HUES48 (cell line): ENCODE measurements around the gene RAMP1.

Experiments used
- H3K27ac ChIP-seq: one replicate; pipeline ENCODE4 v1.7.0; 2013; ENCODE audit warnings: low read depth, low read length, inconsistent platforms
- H3K27me3 ChIP-seq: 2 replicates; pipeline ENCODE4 v1.6.1; 2013; ENCODE audit warnings: mild to moderate bottlenecking, low read length; ENCODE audit not compliant: control insufficient read depth, insufficient read depth
- H3K36me3 ChIP-seq: 2 replicates; pipeline ENCODE4 v1.6.1; 2013; ENCODE audit warnings: low read length; ENCODE audit not compliant: control insufficient read depth, insufficient read depth
- H3K4me1 ChIP-seq: 2 replicates; pipeline ENCODE4 v1.6.1; 2013; ENCODE audit warnings: mild to moderate bottlenecking, low read length; ENCODE audit not compliant: control insufficient read depth, insufficient read depth
- H3K4me3 ChIP-seq: 2 replicates; pipeline ENCODE4 v1.5.1; 2013; ENCODE audit warnings: mild to moderate bottlenecking, low read depth, low read length
- H3K9ac ChIP-seq: 2 replicates; pipeline ENCODE4 v1.6.1; 2013; ENCODE audit warnings: mild to moderate bottlenecking, low read depth, low read length, moderate library complexity
- H3K9me3 ChIP-seq: 2 replicates; pipeline ENCODE4 v1.6.1; 2013; ENCODE audit warnings: low read length; ENCODE audit not compliant: control insufficient read depth, insufficient read depth

The RAMP1 gene

GRCh38 chr2:237870754-237871651, 11.6 kb downstream of the RAMP1 start:
- Histone ChIP-seq H3K27me3 (no peaks in the 10 kb centered on the region), H3K9ac (no peak overlapping the region), H3K9me3 (no peaks in the 10 kb centered on the region), H3K36me3 (no peaks in the 10 kb centered on the region), H3K4me3 (no peak overlapping the region), H3K4me1 (no peaks in the 10 kb centered on the region), H3K27ac (no peak overlapping the region)

- H3K36me3 ChIP-seq, result no peaks in the 10 kb centered on the region
- H3K4me3 ChIP-seq, result no peak overlapping the region
- no peaks in the 10 kb centered on the region for H3K4me1 ChIP-seq
- H3K9ac ChIP-seq, result no peak overlapping the region
- H3K27ac ChIP-seq, result no peak overlapping the region
- no peaks in the 10 kb centered on the region for H3K9me3 ChIP-seq
- H3K27me3 ChIP-seq, result no peaks in the 10 kb centered on the region
Measured at GRCh38 chr2:237872178-237872887, 12.9 kb downstream of the RAMP1 start.

DNA sequence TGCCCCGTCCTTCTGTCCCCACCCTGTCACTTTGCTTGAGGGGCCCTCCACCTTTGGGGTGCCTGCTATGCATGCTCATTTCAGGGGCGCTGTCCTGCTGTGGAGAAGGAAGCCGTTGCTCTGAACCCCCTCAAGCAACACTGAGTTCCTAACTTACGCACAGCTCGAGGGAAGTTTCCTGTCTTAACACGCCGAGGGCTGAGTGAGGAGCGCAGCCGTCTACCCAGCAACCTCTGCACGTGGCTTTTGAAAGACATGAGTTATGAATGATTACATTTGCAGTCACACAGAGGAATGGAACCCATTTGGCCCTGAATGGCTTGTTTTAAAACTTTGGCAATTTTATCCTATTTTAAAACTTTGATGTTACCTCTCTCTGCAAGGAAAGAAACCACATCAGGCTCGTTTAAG, 14.0 kb downstream of the RAMP1 start:
- no peaks in the 10 kb centered on the region for H3K9me3 ChIP-seq
- no peak overlapping the region for H3K27ac ChIP-seq
- no peaks in the 10 kb centered on the region for H3K27me3 ChIP-seq

DNA sequence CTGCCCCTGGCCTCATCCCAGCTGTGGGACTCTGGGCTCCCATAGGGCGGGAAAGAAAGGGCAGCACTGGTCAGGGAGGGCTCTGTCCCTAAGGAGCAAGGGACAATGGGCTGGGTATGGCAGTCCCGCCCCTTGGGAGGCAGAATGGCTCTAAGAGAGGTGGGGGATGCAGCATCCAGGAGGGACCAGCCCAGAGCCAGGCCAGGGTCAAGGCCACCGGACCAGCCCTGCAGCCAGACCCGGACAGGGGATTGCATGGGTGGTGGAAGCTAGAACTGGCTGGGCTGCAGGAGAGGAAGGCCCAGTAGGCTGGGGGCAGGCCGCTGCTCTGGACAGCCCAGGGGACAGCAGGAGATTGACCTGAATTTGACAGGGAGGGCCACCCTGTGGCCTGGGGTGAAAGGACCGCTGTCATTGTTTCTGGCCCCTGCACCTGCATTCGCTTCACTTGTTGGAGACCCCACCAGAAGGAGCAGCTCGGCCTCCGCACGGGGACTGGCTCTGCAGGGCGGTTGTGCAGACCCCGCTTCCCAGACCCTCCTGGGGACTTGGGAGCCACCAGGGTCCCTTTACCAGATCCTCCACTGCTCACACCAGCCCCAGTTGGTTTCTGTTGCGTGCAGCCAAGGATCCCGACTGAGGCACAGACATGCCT, 14.6 kb downstream of the RAMP1 start:
- H3K27ac ChIP-seq, result no peak overlapping the region
- no peak overlapping the region for H3K4me3 ChIP-seq
- H3K27me3 ChIP-seq, result no peaks in the 10 kb centered on the region
- H3K4me1 ChIP-seq, result no peaks in the 10 kb centered on the region
- no peaks in the 10 kb centered on the region for H3K36me3 ChIP-seq
- no peaks in the 10 kb centered on the region for H3K9me3 ChIP-seq
- no peak overlapping the region for H3K9ac ChIP-seq

More for the DNA sequence above, 14.0 kb downstream of the RAMP1 start:
- H3K36me3 ChIP-seq, result no peaks in the 10 kb centered on the region
- H3K4me1 ChIP-seq, result no peaks in the 10 kb centered on the region
- H3K9ac ChIP-seq, result no peak overlapping the region
- no peak overlapping the region for H3K4me3 ChIP-seq

GRCh38 chr2:237874585-237875161, 15.2 kb downstream of the RAMP1 start:
- Histone ChIP-seq H3K4me1 (no peaks in the 10 kb centered on the region), H3K9me3 (no peaks in the 10 kb centered on the region), H3K36me3 (no peaks in the 10 kb centered on the region), H3K4me3 (no peak overlapping the region), H3K27ac (no peak overlapping the region), H3K9ac (no peak overlapping the region), H3K27me3 (no peaks in the 10 kb centered on the region)

DNA sequence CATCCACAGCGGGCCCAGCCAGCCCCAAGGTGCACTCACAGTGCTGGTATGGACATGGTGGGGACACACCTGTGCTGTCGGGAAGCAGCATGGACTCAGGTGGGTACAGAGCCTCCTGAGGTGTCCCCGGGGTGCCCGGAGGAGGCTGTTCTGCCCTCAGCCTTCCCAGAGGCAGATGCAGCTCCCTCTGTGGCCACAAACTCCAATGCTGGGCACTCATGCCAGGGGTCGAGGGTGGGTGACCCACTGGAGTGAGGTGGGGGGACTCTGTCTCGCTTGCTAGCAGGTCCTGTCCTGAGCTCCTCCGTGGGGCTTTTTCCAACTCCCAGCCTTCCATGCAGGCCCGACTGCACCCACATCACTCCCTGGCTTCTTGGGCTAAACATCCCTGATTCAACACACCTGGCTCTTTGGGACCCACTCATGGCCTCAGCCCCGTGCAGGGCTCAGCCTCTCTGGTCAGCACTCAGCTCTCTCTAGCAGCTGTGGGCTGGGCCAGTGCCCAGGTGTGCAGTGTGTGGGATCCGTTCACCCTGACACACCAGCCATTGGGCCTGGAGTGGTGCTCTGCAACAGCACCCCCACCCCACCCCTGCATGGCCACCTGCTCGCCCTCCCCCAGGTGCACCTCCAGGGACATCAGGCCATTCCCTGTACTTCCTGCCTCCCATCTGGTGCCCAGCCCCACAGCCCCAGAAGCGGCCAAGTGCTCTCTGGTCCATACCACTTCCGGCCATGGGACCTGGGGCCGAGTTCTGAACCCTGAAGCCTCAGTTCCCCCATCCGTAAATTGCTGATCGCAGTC, 16.0 kb downstream of the RAMP1 start:
- Histone ChIP-seq H3K4me3 (no peak overlapping the region), H3K36me3 (no peaks in the 10 kb centered on the region), H3K27me3 (no peaks in the 10 kb centered on the region), H3K9ac (no peak overlapping the region), H3K27ac (no peak overlapping the region), H3K4me1 (no peaks in the 10 kb centered on the region), H3K9me3 (no peaks in the 10 kb centered on the region)

DNA sequence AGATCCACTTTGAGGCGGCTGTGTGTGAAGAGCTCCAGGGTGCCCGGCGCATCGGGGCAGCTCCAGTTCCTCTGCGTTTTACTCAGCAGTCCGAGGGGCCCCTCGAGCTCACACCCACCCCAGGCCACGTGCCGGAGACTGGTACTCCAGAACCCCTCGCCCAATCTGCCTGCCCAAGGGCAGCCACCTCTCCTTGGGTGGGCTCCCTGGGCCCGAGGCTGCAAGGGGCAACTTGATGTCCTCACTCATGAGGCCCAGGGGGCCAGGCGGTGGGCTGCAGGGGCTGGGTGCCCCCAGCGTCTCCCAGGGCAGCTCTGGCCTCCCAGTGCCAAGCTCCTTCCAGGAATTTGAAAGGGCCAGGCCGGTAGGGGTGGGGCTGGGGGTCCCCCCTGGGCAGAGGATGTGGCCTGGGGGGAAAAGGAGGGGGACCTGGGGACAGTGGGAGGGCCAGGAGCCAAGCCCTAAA, 16.7 kb downstream of the RAMP1 start:
- Histone ChIP-seq H3K4me1 (no peaks in the 10 kb centered on the region), H3K9ac (no peak overlapping the region), H3K9me3 (no peaks in the 10 kb centered on the region), H3K27ac (no peak overlapping the region), H3K36me3 (no peaks in the 10 kb centered on the region), H3K4me3 (no peak overlapping the region), H3K27me3 (no peaks in the 10 kb centered on the region)

GRCh38 chr2:237876532-237876931, 17.1 kb downstream of the RAMP1 start:
- Histone ChIP-seq H3K4me3 (no peak overlapping the region), H3K4me1 (no peaks in the 10 kb centered on the region), H3K36me3 (no peaks in the 10 kb centered on the region), H3K27me3 (no peaks in the 10 kb centered on the region), H3K27ac (no peak overlapping the region), H3K9ac (no peak overlapping the region), H3K9me3 (no peaks in the 10 kb centered on the region)

DNA sequence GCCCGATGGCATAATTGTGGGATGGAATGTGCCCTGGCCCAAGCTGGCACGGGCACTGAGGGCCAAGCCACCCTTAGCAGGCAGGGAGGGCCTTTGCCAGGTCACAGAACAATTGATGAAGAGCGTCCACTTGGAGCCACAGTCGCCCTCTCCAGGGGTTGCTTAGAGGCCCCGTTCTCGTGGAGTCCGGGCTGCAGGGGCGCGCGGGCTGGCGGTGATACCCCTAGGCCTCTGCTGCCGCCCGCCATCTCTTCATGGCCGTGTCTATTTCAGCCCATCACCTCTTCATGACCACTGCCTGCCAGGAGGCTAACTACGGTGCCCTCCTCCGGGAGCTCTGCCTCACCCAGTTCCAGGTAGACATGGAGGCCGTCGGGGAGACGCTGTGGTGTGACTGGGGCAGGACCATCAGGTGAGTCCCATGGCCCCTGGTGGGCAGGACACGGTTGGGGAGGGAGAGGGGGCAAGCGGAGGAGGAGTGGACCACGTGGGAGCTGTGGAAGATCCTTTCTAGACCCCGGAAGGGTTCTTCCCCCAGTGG, 17.6 kb downstream of the RAMP1 start:
- Histone ChIP-seq H3K27ac (no peak overlapping the region), H3K4me3 (no peak overlapping the region), H3K27me3 (no peaks in the 10 kb centered on the region), H3K36me3 (no peaks in the 10 kb centered on the region), H3K9me3 (no peaks in the 10 kb centered on the region), H3K4me1 (no peaks in the 10 kb centered on the region), H3K9ac (no peak overlapping the region)
